GM10266 (cell line): ENCODE data around the gene EDN1.

Experiments used
- DNase-seq: peaks from one replicate; pipeline ENCODE4 v3.0.0; 2012; ENCODE audit errors: extremely low spot score
- CTCF ChIP-seq: IDR thresholded peaks from 2 replicates; pipeline ENCODE4 v1.5.1; 2012; ENCODE audit warnings: mild to moderate bottlenecking, low read depth; ENCODE audit not compliant: control insufficient read depth, insufficient read depth; ENCODE audit errors: missing control alignments

EDN1 gene

GRCh38 chr6:12269110-12269509, 21.1 kb upstream of the EDN1 start:
- no peak for TF ChIP-seq CTCF
- DNase-seq, result no peak

GRCh38 chr6:12270551-12271230, 19.5 kb upstream of the EDN1 start:
- DNase-seq, result no peak

GRCh38 chr6:12271594-12271993, 18.6 kb upstream of the EDN1 start:
- DNase-seq, result no peak
- no peak for TF ChIP-seq CTCF

More at GRCh38 chr6:12270551-12271230, 19.5 kb upstream of the EDN1 start:
- TF ChIP-seq CTCF, result no peak

GRCh38 chr6:12271997-12272396, 18.2 kb upstream of the EDN1 start:
- TF ChIP-seq CTCF, result no peak
- no peak for DNase-seq

GRCh38 chr6:12275107-12275506, 15.1 kb upstream of the EDN1 start:
- TF ChIP-seq CTCF, result no peak
- no peak for DNase-seq

- no peak for DNase-seq
- no peak for TF ChIP-seq CTCF
Observed at GRCh38 chr6:12276930-12277315, 13.2 kb upstream of the EDN1 start.

- no peak for DNase-seq
- no peak for TF ChIP-seq CTCF
Observed at GRCh38 chr6:12277386-12277785, 12.8 kb upstream of the EDN1 start.
